ENCODE data around the gene SCAPER.

- TF ChIP-seq GABPA (IDR thresholded peaks at IDR 0.05 in 1 of 2, conservative IDR thresholded peaks at IDR 0.05 in 1 of 2): no peak
- TF ChIP-seq EGR1 (IDR thresholded peaks at IDR 0.05; ENCODE audit: low read depth in 2 of 2): no peak
- no peak for TF ChIP-seq CTCF (IDR thresholded peaks at IDR 0.05; ENCODE audit: low read depth, low read length, missing input control)
- TF ChIP-seq MAX (IDR thresholded peaks at IDR 0.05): no peak
- no peak for TF ChIP-seq REST (IDR thresholded peaks at IDR 0.05)
Measured at GRCh38 chr15:76390571-76390970, 514.6 kb downstream of the SCAPER start.
